COR-L47 (cell line): Measurements from ENCODE around the gene RAB41.
"Not testable (repeated sequence)": the region's sequence is repeated elsewhere in the genome, so short reads cannot be mapped to it uniquely, and the experiment has no call there.

Experiments
- DNase-seq: peaks from one replicate; lab custom pipeline; 2025; lab: John Stamatoyannopoulos, UW

RAB41 gene

GRCh38 chrX:70281951-70282350, at the start of gene RAB41:
Gene RAB41, plus strand, starts transcription at chrX:70282172. Its CDS starts 46 bp downstream, at chrX:70282218.
- DNase-seq: no peak

DNA sequence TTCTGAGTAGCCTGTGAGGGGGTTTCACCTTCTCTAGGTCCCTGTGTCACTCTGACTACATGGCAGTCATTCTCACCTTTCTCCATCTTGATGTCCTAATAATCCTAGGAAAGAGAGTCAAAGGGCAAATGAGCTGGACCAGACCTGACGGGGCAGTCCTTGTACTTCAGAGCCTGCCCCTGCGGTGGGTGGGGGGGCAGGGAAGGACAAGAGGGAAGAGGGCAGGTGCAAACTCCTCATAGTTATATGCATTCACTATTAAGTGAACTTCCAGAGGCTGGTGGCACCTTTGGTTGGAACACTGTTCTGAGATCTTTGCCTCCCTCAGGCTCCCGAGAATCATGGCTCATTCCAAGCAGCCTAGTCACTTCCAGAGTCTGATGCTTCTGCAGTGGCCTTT, 47.6 kb upstream of the RAB41 start, which contains the start of gene AWAT1:
Gene AWAT1 (plus strand): TSS at position 301 of the 400 bp plus-strand sequence. CDS start 41 bp downstream, at position 342.
- no peak for DNase-seq

GRCh38 chrX:70240751-70241150, 41.2 kb upstream of the RAB41 start:
- DNase-seq: no peak

DNA sequence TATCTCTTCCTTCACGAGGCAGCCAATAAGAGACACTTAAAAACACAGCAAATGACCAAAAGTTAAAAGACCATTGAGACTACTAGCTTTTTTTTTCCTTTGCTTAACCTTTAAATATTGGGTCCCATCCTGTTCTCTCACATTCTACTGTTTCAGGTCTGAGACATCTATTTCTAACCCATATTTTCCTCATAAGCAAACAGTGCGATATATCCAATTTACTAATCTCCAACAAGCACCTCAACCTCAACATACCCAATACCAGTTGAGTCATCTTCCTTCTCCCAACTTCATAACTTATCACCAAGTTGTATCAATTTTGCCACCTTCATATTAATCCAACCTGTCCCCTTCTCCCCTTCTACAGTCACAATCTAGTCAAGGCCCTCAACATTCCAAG, 40.5 kb upstream of the RAB41 start:
- no peak for DNase-seq

GRCh38 chrX:70243601-70244000, 38.4 kb upstream of the RAB41 start:
- DNase-seq: not testable (repeated sequence)

- no peak for DNase-seq
Measured at GRCh38 chrX:70244881-70245280, 37.1 kb upstream of the RAB41 start.

DNA sequence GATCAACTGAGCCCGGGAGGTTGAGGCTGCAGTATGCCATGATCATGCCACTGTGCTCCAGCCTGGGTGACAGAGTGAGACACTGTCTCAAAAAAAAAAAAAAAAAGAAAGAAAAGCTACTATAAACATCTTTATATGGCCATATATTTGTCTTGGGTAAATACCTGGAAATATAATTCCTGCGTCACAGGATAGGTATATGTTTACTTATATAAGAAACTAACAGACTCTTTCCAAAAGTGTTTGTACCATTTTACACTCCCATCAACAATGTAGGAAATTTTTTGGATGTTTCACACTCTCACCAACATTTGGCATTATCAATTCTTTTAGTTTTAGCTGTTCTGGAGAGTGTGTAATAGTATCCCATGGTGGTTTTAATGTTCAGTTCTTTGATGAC, 34.7 kb upstream of the RAB41 start:
- no peak for DNase-seq

DNA sequence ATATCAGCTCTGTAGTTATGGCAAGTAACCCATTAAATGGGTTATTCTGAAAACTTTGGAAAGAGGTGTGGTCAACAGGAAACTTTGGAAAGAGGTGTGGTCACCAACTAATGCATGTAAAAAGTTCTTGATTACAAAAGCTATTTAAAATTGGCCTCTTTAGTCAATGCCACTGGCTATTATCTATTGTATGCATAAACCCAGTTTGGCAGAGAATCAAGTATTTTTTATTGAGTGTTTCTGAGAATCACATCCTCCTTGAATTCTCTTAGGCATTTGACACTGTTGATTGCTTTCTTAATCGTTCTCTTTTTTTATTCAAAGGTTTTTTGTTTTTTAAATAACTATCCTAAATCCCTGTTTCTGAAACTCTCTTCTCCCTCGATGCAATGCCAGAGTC, 29.5 kb upstream of the RAB41 start:
- DNase-seq: no peak

GRCh38 chrX:70253377-70254062, 28.5 kb upstream of the RAB41 start:
- DNase-seq: no peak

GRCh38 chrX:70254063-70254400, 27.9 kb upstream of the RAB41 start:
- no peak for DNase-seq

GRCh38 chrX:70254909-70255308, 27.1 kb upstream of the RAB41 start:
- no peak for DNase-seq

GRCh38 chrX:70255452-70255851, 26.5 kb upstream of the RAB41 start:
- no peak for DNase-seq

DNA sequence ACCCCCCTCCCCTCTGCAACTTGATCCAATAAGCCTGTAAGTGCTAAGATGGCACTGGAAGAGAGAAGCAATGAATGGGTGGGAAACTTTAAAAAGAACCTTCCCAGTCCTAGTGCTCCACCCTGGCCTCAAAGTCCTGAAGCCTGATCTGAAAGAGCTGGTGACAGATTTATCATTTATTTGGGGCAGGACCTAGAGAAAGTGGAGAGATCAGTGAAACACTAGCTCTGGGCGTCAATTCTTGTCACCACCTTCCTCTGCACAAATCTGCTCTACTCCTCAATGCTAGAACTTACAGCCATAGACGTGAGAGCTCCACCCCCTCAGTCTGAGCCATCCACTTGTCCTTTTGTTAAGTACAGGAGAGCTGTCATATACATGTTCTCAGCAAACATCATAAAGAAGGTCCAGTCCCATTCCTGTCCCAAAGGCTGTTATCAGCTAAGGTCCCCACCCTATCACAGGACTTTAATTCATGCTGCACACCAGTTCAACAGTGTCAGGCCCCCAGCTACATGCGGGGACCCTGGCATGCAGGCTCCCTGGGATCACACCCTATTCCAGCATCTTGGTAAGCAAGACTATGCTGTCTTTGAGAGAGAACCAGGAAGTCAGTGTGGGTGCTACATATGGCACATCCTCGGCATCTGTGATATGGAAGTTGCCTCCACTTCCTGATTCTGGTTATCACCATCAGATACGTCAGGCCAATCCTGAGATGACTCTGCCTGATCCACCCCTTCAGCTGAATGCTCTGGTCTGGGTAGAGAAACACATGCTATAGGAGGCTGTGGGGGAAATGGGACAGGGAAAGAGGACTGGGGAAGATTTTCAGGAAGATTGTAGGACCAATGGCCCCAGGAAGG, 24.3 kb upstream of the RAB41 start:
- no peak for DNase-seq

GRCh38 chrX:70260104-70260503, 21.9 kb upstream of the RAB41 start, which contains the start of gene P2RY4:
Gene P2RY4, minus strand, starts transcription at chrX:70260204. Its CDS starts 580 bp downstream, at chrX:70259624.
- DNase-seq: no peak

- DNase-seq: peak; percentile 61
Measured at GRCh38 chrX:70262952-70263567, 18.9 kb upstream of the RAB41 start.

DNA sequence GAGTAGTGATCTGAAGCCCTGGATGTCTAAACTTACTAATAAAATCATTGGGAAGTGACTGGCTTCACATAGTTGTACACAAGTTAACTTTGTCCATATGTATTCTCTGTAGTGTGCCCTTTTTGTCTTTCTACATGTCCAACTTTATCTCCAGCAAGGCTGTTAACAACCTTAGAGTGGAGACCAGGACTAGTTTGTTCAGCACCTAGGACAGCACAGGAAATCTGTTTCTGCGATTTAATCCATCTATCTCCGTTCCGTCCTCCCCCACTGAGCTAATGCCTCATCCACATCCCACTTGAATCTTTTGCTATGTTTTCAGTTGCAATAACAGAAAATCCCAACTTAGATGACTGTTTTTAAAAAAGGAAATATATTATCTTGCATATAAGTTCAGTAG, 17.2 kb upstream of the RAB41 start:
- DNase-seq: no peak

GRCh38 chrX:70268034-70268433, 13.9 kb upstream of the RAB41 start, which contains the start of gene ARR3:
Gene ARR3, plus strand, starts transcription at chrX:70268334. Its CDS starts 1,052 bp downstream, at chrX:70269386.
- DNase-seq: no peak

GRCh38 chrX:70274029-70274428, 7.9 kb upstream of the RAB41 start:
- not testable (repeated sequence) for DNase-seq

GRCh38 chrX:70279081-70279480, 2.9 kb upstream of the RAB41 start:
- DNase-seq: no peak

GRCh38 chrX:70280573-70280972, 1.4 kb upstream of the RAB41 start:
- no peak for DNase-seq

- DNase-seq: no peak
Measured at GRCh38 chrX:70289168-70289792, 7.3 kb downstream of the RAB41 start.
